ENCODE measurements around the gene PSMD2.
"Not testable (repeated sequence)": the region's sequence is repeated elsewhere in the genome, so short reads cannot be mapped to it uniquely, and the experiment has no call there.

Gene PSMD2

GRCh38 chr3:184298759-184299487, at the start of gene PSMD2:
TSS of gene PSMD2 (plus strand) at chr3:184299241. CDS start at chr3:184299267, 26 bp downstream.
- DNase-seq, result peak; percentile 97

GRCh38 chr3:184249412-184250166, 49.5 kb upstream of the PSMD2 start, which contains the start of gene EEF1AKMT4:
TSS of gene EEF1AKMT4 (plus strand) at chr3:184249672. CDS start at chr3:184249695, 23 bp downstream.
- peak; percentile 98 for DNase-seq

- DNase-seq, result peak; percentile 92
Measured at GRCh38 chr3:184250167-184250828, 48.7 kb upstream of the PSMD2 start.

GRCh38 chr3:184255291-184256039, 43.6 kb upstream of the PSMD2 start:
- no peak for DNase-seq

- no peak for DNase-seq
Measured at GRCh38 chr3:184257083-184257915, 41.7 kb upstream of the PSMD2 start.

GRCh38 chr3:184258926-184259325, 40.1 kb upstream of the PSMD2 start:
- DNase-seq, result no peak

GRCh38 chr3:184259396-184259877, 39.6 kb upstream of the PSMD2 start:
- no peak for DNase-seq

- DNase-seq, result peak; percentile 36
Measured at GRCh38 chr3:184259878-184260723, 38.9 kb upstream of the PSMD2 start.

GRCh38 chr3:184260724-184261269, 38.2 kb upstream of the PSMD2 start:
- DNase-seq, result no peak

- peak; percentile 82 for DNase-seq
Measured at GRCh38 chr3:184261270-184261853, 37.7 kb upstream of the PSMD2 start, which contains the start of gene CAMK2N2. TSS of gene CAMK2N2 (minus strand) at chr3:184261553. CDS start at chr3:184261285, 268 bp downstream.

GRCh38 chr3:184261854-184262763, 36.9 kb upstream of the PSMD2 start:
- peak; percentile 61 for DNase-seq

GRCh38 chr3:184262764-184263179, 36.3 kb upstream of the PSMD2 start:
- DNase-seq, result no peak

GRCh38 chr3:184267249-184267648, 31.8 kb upstream of the PSMD2 start:
- DNase-seq, result not testable (repeated sequence)

- no peak for DNase-seq
Measured at GRCh38 chr3:184272269-184272668, 26.8 kb upstream of the PSMD2 start.

- DNase-seq, result no peak
Measured at GRCh38 chr3:184275381-184275701, 23.7 kb upstream of the PSMD2 start.

GRCh38 chr3:184275961-184276910, 22.8 kb upstream of the PSMD2 start, which contains the start of gene ECE2:
TSS of gene ECE2 (plus strand) at chr3:184276022. CDS start at chr3:184276154, 132 bp downstream.
- no peak for DNase-seq

- DNase-seq, result no peak
Measured at GRCh38 chr3:184277366-184277765, 21.7 kb upstream of the PSMD2 start.

Data from EL (cell line).